ENCODE results near the gene FAM180A. TPM values are rescaled to one million over a fixed set of nuclear protein-coding genes. Genes with fewer than 3 reads are reported as not detected.
A peak's percentile ranks its signal among the peaks of the same experiment; 100 is the strongest.

Gene FAM180A
- total RNA-seq, 2 donors from 2014 or later: not detected

GRCh38 chr7:135775230-135775629, 26.6 kb upstream of the FAM180A start:
- ATAC-seq (no peak), DNase-seq (ENCODE audit: low spot score in 2 of 2) (no peak)
- Mint-ChIP-seq H3K27ac (no peak overlapping the region), H3K36me3 (no peaks in the 10 kb centered on the region), H3K9me3 (peaks cover 0 to 7% of the 10 kb centered on the region in 2 donors)

GRCh38 chr7:135774284-135774683, 25.7 kb upstream of the FAM180A start:
- ATAC-seq (no peak), DNase-seq (ENCODE audit: low spot score in 2 of 2) (no peak)
- H3K36me3 Mint-ChIP-seq: no peaks in the 10 kb centered on the region
- H3K9me3 Mint-ChIP-seq: peaks cover 0 to 7% of the 10 kb centered on the region in 2 donors
- H3K27ac Mint-ChIP-seq: no peak overlapping the region

GRCh38 chr7:135773464-135773863, 24.9 kb upstream of the FAM180A start:
- no peak overlapping the region for H3K27ac Mint-ChIP-seq
- peaks cover 0 to 6% of the 10 kb centered on the region in 2 donors for H3K9me3 Mint-ChIP-seq
- ATAC-seq (no peak), DNase-seq (ENCODE audit: low spot score in 2 of 2) (no peak)
- no peaks in the 10 kb centered on the region for H3K36me3 Mint-ChIP-seq

GRCh38 chr7:135772639-135773222, 24.1 kb upstream of the FAM180A start:
- no peak for ATAC-seq
- Mint-ChIP-seq H3K9me3 (no peaks in the 10 kb centered on the region), H3K27ac (peak overlapping the region in 1 of 2 donors; percentile 51), H3K36me3 (no peaks in the 10 kb centered on the region)
- no peak for DNase-seq (ENCODE audit: low spot score in 2 of 2)

GRCh38 chr7:135771961-135772638, 23.5 kb upstream of the FAM180A start:
- no peak for DNase-seq (ENCODE audit: low spot score in 2 of 2)
- ATAC-seq: no peak
- no peaks in the 10 kb centered on the region for H3K36me3 Mint-ChIP-seq

GRCh38 chr7:135771051-135771450, 22.4 kb upstream of the FAM180A start:
- ATAC-seq (no peak), DNase-seq (ENCODE audit: low spot score in 2 of 2) (no peak)
- Mint-ChIP-seq H3K27ac (no peak overlapping the region), H3K36me3 (no peaks in the 10 kb centered on the region), H3K9me3 (no peaks in the 10 kb centered on the region)

More at GRCh38 chr7:135771961-135772638, 23.5 kb upstream of the FAM180A start:
- peak overlapping the region in 1 of 2 donors; percentile 51 for H3K27ac Mint-ChIP-seq
- no peaks in the 10 kb centered on the region for H3K9me3 Mint-ChIP-seq

GRCh38 chr7:135770139-135770710, 21.6 kb upstream of the FAM180A start:
- no peaks in the 10 kb centered on the region for H3K9me3 Mint-ChIP-seq
- no peaks in the 10 kb centered on the region for H3K36me3 Mint-ChIP-seq
- DNase-seq (ENCODE audit: low spot score in 2 of 2) (no peak), ATAC-seq (no peak)
- H3K27ac Mint-ChIP-seq: no peak overlapping the region

GRCh38 chr7:135769005-135769802, 20.6 kb upstream of the FAM180A start:
- no peak overlapping the region for H3K27ac Mint-ChIP-seq
- H3K9me3 Mint-ChIP-seq: no peaks in the 10 kb centered on the region
- DNase-seq (ENCODE audit: low spot score in 2 of 2): no peak
- no peaks in the 10 kb centered on the region for H3K36me3 Mint-ChIP-seq
- no peak for ATAC-seq

- Mint-ChIP-seq H3K27ac (no peak overlapping the region), H3K9me3 (no peaks in the 10 kb centered on the region), H3K36me3 (no peaks in the 10 kb centered on the region)
- no peak for DNase-seq (ENCODE audit: low spot score in 2 of 2)
- ATAC-seq: no peak
These were observed 19.9 kb upstream of the FAM180A start for GRCh38 chr7:135768467-135768866.

GRCh38 chr7:135768064-135768463, 19.5 kb upstream of the FAM180A start:
- no peak overlapping the region for H3K27ac Mint-ChIP-seq
- H3K9me3 Mint-ChIP-seq: no peaks in the 10 kb centered on the region
- DNase-seq (ENCODE audit: low spot score in 2 of 2): no peak
- no peak for ATAC-seq
- H3K36me3 Mint-ChIP-seq: no peaks in the 10 kb centered on the region

GRCh38 chr7:135763261-135763660, 14.6 kb upstream of the FAM180A start:
- DNase-seq (ENCODE audit: low spot score in 2 of 2) (no peak), ATAC-seq (no peak)
- no peak overlapping the region for H3K27ac Mint-ChIP-seq
- H3K9me3 Mint-ChIP-seq: no peaks in the 10 kb centered on the region
- H3K36me3 Mint-ChIP-seq: no peaks in the 10 kb centered on the region

- ATAC-seq (no peak), DNase-seq (ENCODE audit: low spot score in 2 of 2) (no peak)
- peak overlapping the region; percentile 8 to 9 for H3K27ac Mint-ChIP-seq
- H3K36me3 Mint-ChIP-seq: no peaks in the 10 kb centered on the region
- no peaks in the 10 kb centered on the region for H3K9me3 Mint-ChIP-seq
These were observed 13.3 kb upstream of the FAM180A start for GRCh38 chr7:135761751-135762488.

- Mint-ChIP-seq H3K9me3 (no peaks in the 10 kb centered on the region), H3K36me3 (no peaks in the 10 kb centered on the region), H3K27ac (no peak overlapping the region)
- no peak for ATAC-seq
- no peak for DNase-seq (ENCODE audit: low spot score in 2 of 2)
These were observed 10.9 kb upstream of the FAM180A start for GRCh38 chr7:135759532-135759931.

- DNase-seq (ENCODE audit: low spot score in 2 of 2) (no peak), ATAC-seq (no peak)
- no peaks in the 10 kb centered on the region for H3K36me3 Mint-ChIP-seq
- no peak overlapping the region for H3K27ac Mint-ChIP-seq
- H3K9me3 Mint-ChIP-seq: no peaks in the 10 kb centered on the region
These were observed 9.9 kb upstream of the FAM180A start for GRCh38 chr7:135758531-135758932.

- Mint-ChIP-seq H3K36me3 (no peaks in the 10 kb centered on the region), H3K27ac (no peak overlapping the region), H3K9me3 (no peaks in the 10 kb centered on the region)
- ATAC-seq (no peak), DNase-seq (ENCODE audit: low spot score in 2 of 2) (no peak)
These were observed 9.3 kb upstream of the FAM180A start for GRCh38 chr7:135757719-135758411.

- no peak overlapping the region for H3K27ac Mint-ChIP-seq
- no peaks in the 10 kb centered on the region for H3K36me3 Mint-ChIP-seq
- H3K9me3 Mint-ChIP-seq: no peaks in the 10 kb centered on the region
- ATAC-seq (no peak), DNase-seq (ENCODE audit: low spot score in 2 of 2) (no peak)
These were observed 7.6 kb upstream of the FAM180A start for GRCh38 chr7:135756191-135756590.

Measured in activated naive CD4-positive, alpha-beta T cell treated with anti-CD3 and anti-CD28 coated beads, Interleukin-2, amount 50 U/mL, for 72 hours (primary cell).